ENCODE measurements around the gene OAS1.
"Not testable (repeated sequence)": the region's sequence is repeated elsewhere in the genome, so short reads cannot be mapped to it uniquely, and the experiment has no call there.

Gene OAS1

GRCh38 chr12:112937741-112938719 is 31.3 kb downstream of the OAS1 start, which contains the start of gene OAS3:
OAS3 (plus strand) TSS chr12:112938474; CDS start chr12:112938531, 57 bp downstream.
- DNase-seq = peak in 1 of 2 experiments; percentile 8

GRCh38 chr12:112938751-112939150 is 32.0 kb downstream of the OAS1 start:
- DNase-seq = no peak

- no peak for DNase-seq
Observed at GRCh38 chr12:112939761-112940381, 33.1 kb downstream of the OAS1 start.

GRCh38 chr12:112941528-112942335 is 35.0 kb downstream of the OAS1 start:
- no peak for DNase-seq

- DNase-seq = no peak
Observed at GRCh38 chr12:112942572-112942971, 35.8 kb downstream of the OAS1 start.

GRCh38 chr12:112944024-112944690 is 37.4 kb downstream of the OAS1 start:
- no peak for DNase-seq

GRCh38 chr12:112945515-112945914 is 38.8 kb downstream of the OAS1 start:
- DNase-seq = no peak

- no peak for DNase-seq
Observed at GRCh38 chr12:112946236-112947000, 39.7 kb downstream of the OAS1 start.

- DNase-seq = no peak
Observed at GRCh38 chr12:112947314-112947713, 40.6 kb downstream of the OAS1 start.

- DNase-seq = no peak
Observed at GRCh38 chr12:112947761-112948160, 41.0 kb downstream of the OAS1 start.

GRCh38 chr12:112948806-112949205 is 42.0 kb downstream of the OAS1 start:
- no peak for DNase-seq

- DNase-seq = no peak
Observed at GRCh38 chr12:112950701-112951100, 43.9 kb downstream of the OAS1 start.

- DNase-seq = not testable (repeated sequence)
Observed at GRCh38 chr12:112957125-112957524, 50.4 kb downstream of the OAS1 start.

GRCh38 chr12:112961074-112961473 is 54.3 kb downstream of the OAS1 start:
- DNase-seq = no peak

- DNase-seq = no peak
Observed at GRCh38 chr12:112961536-112961935, 54.8 kb downstream of the OAS1 start.

- no peak for DNase-seq
Observed at GRCh38 chr12:112962561-112962960, 55.8 kb downstream of the OAS1 start.

GRCh38 chr12:112963227-112963861 is 56.6 kb downstream of the OAS1 start:
- no peak for DNase-seq

- DNase-seq = no peak
Observed at GRCh38 chr12:112964067-112964670, 57.4 kb downstream of the OAS1 start.

- no peak for DNase-seq
Observed at GRCh38 chr12:112964915-112965314, 58.2 kb downstream of the OAS1 start.

- DNase-seq = no peak
Observed at GRCh38 chr12:112965643-112966042, 58.9 kb downstream of the OAS1 start.

GRCh38 chr12:112967306-112967705 is 60.5 kb downstream of the OAS1 start:
- no peak for DNase-seq
